Stimulated activated CD8-positive, alpha-beta memory T cell treated with anti-CD3 and anti-CD28 coated beads, Interleukin-15, amount 100 ng/mL, for 48 hours (primary cell): Measurements from ENCODE around the gene KRTAP19-8.

Source experiments
- DNase-seq, 2 donors: peaks; one replicate each; pipeline ENCODE4 v3.0.0-alpha.2; 2020; ENCODE audit warnings: low read depth in 2 of 2

The KRTAP19-8 gene

GRCh38 chr21:31012133-31013089 is 25.9 kb downstream of the KRTAP19-8 start:
- no peak for DNase-seq

- no peak for DNase-seq
These were observed 26.9 kb downstream of the KRTAP19-8 start for GRCh38 chr21:31011412-31011811.

GRCh38 chr21:31008355-31008754 is 29.9 kb downstream of the KRTAP19-8 start:
- DNase-seq = no peak

GRCh38 chr21:31005019-31005418 is 33.3 kb downstream of the KRTAP19-8 start:
- no peak for DNase-seq

GRCh38 chr21:31003471-31003870 is 34.8 kb downstream of the KRTAP19-8 start:
- no peak for DNase-seq

GRCh38 chr21:30997541-30997940 is 40.7 kb downstream of the KRTAP19-8 start:
- DNase-seq = no peak

- no peak for DNase-seq
These were observed 41.5 kb downstream of the KRTAP19-8 start for GRCh38 chr21:30996728-30997127.

- no peak for DNase-seq
These were observed 43.3 kb downstream of the KRTAP19-8 start for GRCh38 chr21:30994932-30995331.

GRCh38 chr21:30990514-30991262 is 47.6 kb downstream of the KRTAP19-8 start:
- DNase-seq = no peak

GRCh38 chr21:30988706-30989105 is 49.6 kb downstream of the KRTAP19-8 start:
- no peak for DNase-seq
